IMR-90 (cell line): ENCODE measurements around the gene GRM4. TPM values are rescaled to one million over a fixed set of nuclear protein-coding genes. Genes with fewer than 3 reads are reported as not detected.

ENCODE experiments used
- ATAC-seq: fragments of 200-7000 bp; cut with Tn5 transposase; 2 replicates; pipeline ENCODE4 v1.9.1; 2020; ENCODE audit warnings: low read depth, mild to moderate bottlenecking, moderate library complexity
- BruUV-seq: library from RNA; stranded (reverse); fragments of 400-500 nt; replicated peaks from 2 replicates; lab custom pipeline; 2021; lab: Mats Ljungman, UMichigan
- CTCF ChIA-PET: fragments of 300-600 bp; formaldehyde crosslinking; extraction: SDS; loops from one replicate; lab custom pipeline; 2021; ENCODE audit warnings: antibody characterized with exemption; lab: Yijun Ruan, JAX
- POLR2A ChIA-PET: fragments of 300-600 bp; sonication (Branson Sonifier 250); formaldehyde crosslinking; loops from one replicate; lab custom pipeline; 2022; ENCODE audit warnings: antibody characterized with exemption; ENCODE audit not compliant: unreplicated experiment; lab: Charles Lee
- DNase-seq: peaks from one replicate; pipeline ENCODE4 v3.0.0; 2013
- H2AFZ ChIP-seq: replicated peaks from 2 replicates; pipeline ENCODE3; 2013; ENCODE audit warnings: low read length, mild to moderate bottlenecking; ENCODE audit not compliant: poor library complexity
- H2AK5ac ChIP-seq: 2 replicates; pipeline ENCODE4 v1.6.1; 2013; ENCODE audit warnings: low read depth, low read length, inconsistent platforms
- H2AK9ac ChIP-seq: replicated peaks from 2 replicates; pipeline ENCODE3; 2013; ENCODE audit warnings: mild to moderate bottlenecking, low read depth, low read length, moderate library complexity; ENCODE audit not compliant: poor library complexity
- H2BK120ac ChIP-seq: 2 replicates; pipeline ENCODE4 v1.6.1; 2013; ENCODE audit warnings: low read depth, low read length, inconsistent platforms
- H2BK15ac ChIP-seq: 3 replicates; pipeline ENCODE4 v1.6.1; 2013; ENCODE audit warnings: low read depth, low read length, inconsistent platforms
- H2BK20ac ChIP-seq: 2 replicates; pipeline ENCODE4 v1.6.1; 2013; ENCODE audit warnings: low read depth, mild to moderate bottlenecking, inconsistent platforms, low read length, moderate library complexity
- H2BK5ac ChIP-seq: 2 replicates; pipeline ENCODE4 v1.6.1; 2013; ENCODE audit warnings: mild to moderate bottlenecking, low read depth, low read length, inconsistent platforms; ENCODE audit not compliant: poor library complexity, severe bottlenecking
- H3K14ac ChIP-seq: replicated peaks from 2 replicates; pipeline ENCODE4 v1.6.1; 2013; ENCODE audit warnings: low read depth, low read length, inconsistent platforms
- H3K18ac ChIP-seq: 2 replicates; pipeline ENCODE4 v1.6.1; 2013; ENCODE audit warnings: low read depth, low read length, control low read depth
- H3K23ac ChIP-seq: 2 replicates; pipeline ENCODE4 v1.6.1; 2013; ENCODE audit warnings: low read depth, low read length, inconsistent platforms
- H3K27ac ChIP-seq: 2 replicates; pipeline ENCODE4 v1.5.1; 2013; ENCODE audit warnings: mild to moderate bottlenecking, control low read depth, low read length; ENCODE audit not compliant: insufficient read depth
- H3K27me3 ChIP-seq: 2 replicates; pipeline ENCODE4 v1.6.1; 2013; ENCODE audit warnings: low read length; ENCODE audit not compliant: control insufficient read depth, insufficient read depth
- H3K36me3 ChIP-seq: 2 replicates; pipeline ENCODE4 v1.6.1; 2013; ENCODE audit warnings: low read length, mixed read lengths; ENCODE audit not compliant: control insufficient read depth, insufficient read depth
- H3K4ac ChIP-seq: 2 replicates; pipeline ENCODE4 v1.6.1; 2013; ENCODE audit warnings: low read depth, low read length, inconsistent platforms
- H3K4me1 ChIP-seq: 2 replicates; pipeline ENCODE4 v1.6.1; 2013; ENCODE audit warnings: low read length, mixed read lengths; ENCODE audit not compliant: control insufficient read depth, insufficient read depth
- H3K4me2 ChIP-seq: 2 replicates; pipeline ENCODE4 v1.6.1; 2013; ENCODE audit warnings: low read depth, mild to moderate bottlenecking, control low read depth, low read length, moderate library complexity
- H3K4me3 ChIP-seq: 2 replicates; pipeline ENCODE4 v1.5.1; 2013; ENCODE audit warnings: low read depth, mild to moderate bottlenecking, control low read depth, low read length, moderate library complexity; ENCODE audit not compliant: insufficient read depth
- H3K56ac ChIP-seq: 2 replicates; pipeline ENCODE4 v1.6.1; 2013; ENCODE audit warnings: low read length, inconsistent platforms; ENCODE audit not compliant: insufficient read depth; ENCODE audit errors: extremely low read depth
- H3K79me1 ChIP-seq, 2 experiments: 2 replicates each; pipeline ENCODE4 v1.6.1; 2013; ENCODE audit warnings: low read length in 2 of 2, inconsistent platforms in 1 of 2, low read depth in 1 of 2
- H3K9ac ChIP-seq: 2 replicates; pipeline ENCODE4 v1.6.1; 2013; ENCODE audit warnings: low read depth, low read length, control low read depth
- H3K9me1 ChIP-seq: 2 replicates; pipeline ENCODE4 v1.6.1; 2013; ENCODE audit warnings: low read length, inconsistent platforms; ENCODE audit not compliant: insufficient read depth
- H3K9me3 ChIP-seq: 2 replicates; pipeline ENCODE4 v1.6.1; 2013; ENCODE audit warnings: low read length; ENCODE audit not compliant: control insufficient read depth, insufficient read depth
- H4K20me1 ChIP-seq: 2 replicates; pipeline ENCODE4 v1.6.1; 2013; ENCODE audit warnings: low read length, inconsistent platforms; ENCODE audit not compliant: insufficient read depth
- H4K5ac ChIP-seq: 2 replicates; pipeline ENCODE4 v1.6.1; 2013; ENCODE audit warnings: mild to moderate bottlenecking, low read depth, low read length, control low read depth
- H4K8ac ChIP-seq, 2 experiments: 2 replicates each; pipeline ENCODE4 v1.6.1; 2013; ENCODE audit warnings: low read depth in 2 of 2, low read length in 2 of 2, control low read depth in 1 of 2, inconsistent platforms in 1 of 2
- H4K91ac ChIP-seq: 2 replicates; pipeline ENCODE4 v1.6.1; 2013; ENCODE audit warnings: low read depth, low read length, inconsistent platforms; ENCODE audit not compliant: insufficient read depth
- BHLHE40 ChIP-seq: fragments of 150-350 bp; IDR thresholded peaks from 2 replicates; pipeline ENCODE4 v1.6.1; 2016; ENCODE audit warnings: mild to moderate bottlenecking, low read depth, low read length
- CHD1 ChIP-seq: IDR thresholded peaks from 2 replicates; pipeline ENCODE4 v1.6.1; 2012; ENCODE audit warnings: low read depth, low read length, improper control_type of control experiment
- FOS ChIP-seq: fragments of 150-350 bp; IDR thresholded peaks from 2 replicates; pipeline ENCODE4 v1.6.1; 2016; ENCODE audit warnings: low read depth, low read length
- MAFK ChIP-seq: IDR thresholded peaks from 2 replicates; pipeline ENCODE4 v1.6.1; 2012; ENCODE audit warnings: low read depth, low read length, improper control_type of control experiment
- POLR2A ChIP-seq: IDR thresholded peaks from 2 replicates; pipeline ENCODE4 v1.6.1; 2012; ENCODE audit warnings: mild to moderate bottlenecking, low read depth, low read length
- RAD21 ChIP-seq: IDR thresholded peaks from 2 replicates; pipeline ENCODE4 v1.6.1; 2012; ENCODE audit warnings: low read length, improper control_type of control experiment
- SMC3 ChIP-seq: fragments of 150-350 bp; IDR thresholded peaks from 2 replicates; pipeline ENCODE4 v1.6.1; 2016; ENCODE audit warnings: low read depth, mild to moderate bottlenecking, antibody characterized with exemption, low read length, moderate library complexity
- WGBS, 2 experiments: methylation state at CpG; one replicate each; pipeline versions ENCODE4 v1.1.5 to v1.1.7; 2013; ENCODE audit warnings: missing lambda C conversion rate in 2 of 2; ENCODE audit not compliant: insufficient read length in 1 of 2; ENCODE audit errors: extremely low coverage in 2 of 2; 5-methylcytosine and 5-hydroxymethylcytosine counted together
- dilution Hi-C: fragments of 300-500 bp; cut with HindIII; formaldehyde crosslinking; loops from one replicate; pipeline ENCODE4 v1.14.3; 2018; ENCODE audit warnings: low sequenced_read_pairs; ENCODE audit not compliant: unreplicated experiment
- in situ Hi-C: fragments of 300-500 bp; cut with MboI; formaldehyde crosslinking; loops from 3 replicates; pipeline ENCODE4 v1.14.3; 2019; ENCODE audit warnings: low sequenced_read_pairs, inconsistent platforms, mixed read lengths
- intact Hi-C: fragments of 100-400 bp; cut with micrococcal nuclease; formaldehyde crosslinking; loops from 2 replicates; pipeline ENCODE4 v1.10.0; 2022
- polyA plus RNA-seq, 3 experiments: library from polyadenylated mRNA; depleted of rRNA; stranded (reverse); fragments of >200 nt; gene quantifications; 2 replicates each; pipeline ENCODE4 v1.2.3, GENCODE V29; 2012; ENCODE audit warnings: low replicate concordance in 1 of 3
- total RNA-seq: library from RNA; depleted of rRNA; stranded (reverse); fragments of >200 nt; gene quantifications from 2 replicates; pipeline ENCODE4 v1.2.3, GENCODE V29; 2012
- TF ChIP-seq, protein P1 (sequence below): fragments of 150-350 bp; IDR thresholded peaks from 2 replicates; pipeline ENCODE4 v1.6.1; 2016; ENCODE audit warnings: low read depth, mild to moderate bottlenecking, low read length, moderate library complexity, borderline replicate concordance
- TF ChIP-seq, protein P2 (sequence below): conservative IDR thresholded peaks from 2 replicates; pipeline ENCODE4 v1.5.1; 2012; ENCODE audit warnings: mild to moderate bottlenecking, low read depth, low read length, improper control_type of control experiment

The GRM4 gene
- total and polyA plus RNA-seq, 2 of the 4 experiments (the other 2 are of a cell fraction), result 0.02 TPM; not detected in 1

DNA sequence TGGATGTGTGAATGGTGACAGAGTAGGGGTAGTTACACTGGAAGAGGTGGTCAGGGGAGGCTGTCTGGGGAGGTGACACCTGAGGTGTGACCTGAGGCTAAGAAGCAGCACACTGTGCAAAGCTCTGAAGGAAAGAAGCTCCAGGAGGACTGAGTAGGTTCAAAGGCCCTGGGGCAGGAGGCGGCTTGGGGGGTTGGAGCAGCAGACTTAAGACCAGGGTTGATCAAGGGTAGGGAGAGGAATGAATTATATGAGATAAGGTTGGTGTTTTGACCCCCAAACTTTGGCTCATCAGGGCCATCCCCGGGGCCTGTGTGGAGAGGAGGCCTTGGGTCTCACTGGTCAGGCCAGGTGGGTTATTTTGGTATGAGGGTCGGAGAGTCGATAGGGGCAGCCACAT is 166.1 kb downstream of the GRM4 start:
- 20% methylated on average over 3 of the region's 4 CpGs; no CpG with 5 or more reads in 1 of the 2 experiments for WGBS, 2 experiments
- BruUV-seq, result no TSS peak

More for the DNA sequence above, 166.1 kb downstream of the GRM4 start:
- intact Hi-C loops (no loop called here), dilution Hi-C loops (no loop called here), in situ Hi-C loops (no loop called here)
- TF ChIP-seq MAFK (no peak), SMC3 (no peak), CHD1 (no peak), BHLHE40 (no peak), POLR2A (no peak), FOS (no peak), RAD21 (no peak)
- TF ChIP-seq, protein P1, sequence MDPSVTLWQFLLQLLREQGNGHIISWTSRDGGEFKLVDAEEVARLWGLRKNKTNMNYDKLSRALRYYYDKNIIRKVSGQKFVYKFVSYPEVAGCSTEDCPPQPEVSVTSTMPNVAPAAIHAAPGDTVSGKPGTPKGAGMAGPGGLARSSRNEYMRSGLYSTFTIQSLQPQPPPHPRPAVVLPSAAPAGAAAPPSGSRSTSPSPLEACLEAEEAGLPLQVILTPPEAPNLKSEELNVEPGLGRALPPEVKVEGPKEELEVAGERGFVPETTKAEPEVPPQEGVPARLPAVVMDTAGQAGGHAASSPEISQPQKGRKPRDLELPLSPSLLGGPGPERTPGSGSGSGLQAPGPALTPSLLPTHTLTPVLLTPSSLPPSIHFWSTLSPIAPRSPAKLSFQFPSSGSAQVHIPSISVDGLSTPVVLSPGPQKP, result no peak
- TF ChIP-seq, protein P2, sequence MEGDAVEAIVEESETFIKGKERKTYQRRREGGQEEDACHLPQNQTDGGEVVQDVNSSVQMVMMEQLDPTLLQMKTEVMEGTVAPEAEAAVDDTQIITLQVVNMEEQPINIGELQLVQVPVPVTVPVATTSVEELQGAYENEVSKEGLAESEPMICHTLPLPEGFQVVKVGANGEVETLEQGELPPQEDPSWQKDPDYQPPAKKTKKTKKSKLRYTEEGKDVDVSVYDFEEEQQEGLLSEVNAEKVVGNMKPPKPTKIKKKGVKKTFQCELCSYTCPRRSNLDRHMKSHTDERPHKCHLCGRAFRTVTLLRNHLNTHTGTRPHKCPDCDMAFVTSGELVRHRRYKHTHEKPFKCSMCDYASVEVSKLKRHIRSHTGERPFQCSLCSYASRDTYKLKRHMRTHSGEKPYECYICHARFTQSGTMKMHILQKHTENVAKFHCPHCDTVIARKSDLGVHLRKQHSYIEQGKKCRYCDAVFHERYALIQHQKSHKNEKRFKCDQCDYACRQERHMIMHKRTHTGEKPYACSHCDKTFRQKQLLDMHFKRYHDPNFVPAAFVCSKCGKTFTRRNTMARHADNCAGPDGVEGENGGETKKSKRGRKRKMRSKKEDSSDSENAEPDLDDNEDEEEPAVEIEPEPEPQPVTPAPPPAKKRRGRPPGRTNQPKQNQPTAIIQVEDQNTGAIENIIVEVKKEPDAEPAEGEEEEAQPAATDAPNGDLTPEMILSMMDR, result no peak
- Histone ChIP-seq H2BK20ac (no peak overlapping the region), H3K79me1 (no peaks in the 10 kb centered on the region), H4K91ac (no peak overlapping the region), H3K4ac (no peak overlapping the region), H3K27me3 (peaks cover 58% of the 10 kb centered on the region), H3K56ac (no peak overlapping the region), H3K9me3 (no peaks in the 10 kb centered on the region), H3K18ac (no peak overlapping the region), H3K4me3 (no peak overlapping the region), H2AFZ (no peak overlapping the region), H2BK120ac (no peak overlapping the region), H2AK9ac (no peak overlapping the region), H3K36me3 (no peaks in the 10 kb centered on the region), H3K23ac (no peak overlapping the region), H4K8ac (no peak overlapping the region), H3K4me2 (no peak overlapping the region), H3K9me1 (no peaks in the 10 kb centered on the region), H2BK15ac (no peak overlapping the region), H3K4me1 (no peaks in the 10 kb centered on the region), H3K27ac (no peak overlapping the region), H3K9ac (no peak overlapping the region), H3K14ac (no peak overlapping the region), H4K5ac (no peak overlapping the region), H2BK5ac (no peak overlapping the region), H4K20me1 (no peaks in the 10 kb centered on the region; the same call in 1 of the 2 replicates), H2AK5ac (no peak overlapping the region)
- DNase-seq (no peak), ATAC-seq (no peak)
- POLR2A ChIA-PET, result no interaction called here
- CTCF ChIA-PET, result no interaction called here
